Urothelium cell line (cell line): ENCODE measurements around the gene FAM163B.

Experiments used
- DNase-seq: peaks from one replicate; pipeline ENCODE4 v3.0.0; 2011; ENCODE audit warnings: low spot score, mixed read lengths
- FAIRE-seq: peaks from 2 replicates; lab custom pipeline; 2011; peaks lifted over from hg19 to GRCh38; lab: Jason Lieb, UNC

Gene FAM163B

GRCh38 chr9:133609311-133610098 lies at the start of gene FAM163B:
Gene FAM163B, minus strand, starts transcription at chr9:133609389. Its CDS starts 29,166 bp downstream, at chr9:133580223.
- no peak for FAIRE-seq
- peak; percentile 89 for DNase-seq

GRCh38 chr9:133657120-133657661 lies 48.0 kb upstream of the FAM163B start:
- FAIRE-seq (no peak), DNase-seq (no peak)

- DNase-seq = no peak
- no peak for FAIRE-seq
Measured at GRCh38 chr9:133656211-133657119, 47.3 kb upstream of the FAM163B start.

- FAIRE-seq (no peak), DNase-seq (no peak)
Measured at GRCh38 chr9:133655701-133656100, 46.5 kb upstream of the FAM163B start.

- no peak for FAIRE-seq
- no peak for DNase-seq
Measured at GRCh38 chr9:133654736-133655657, 45.8 kb upstream of the FAM163B start.

- FAIRE-seq = no peak
- DNase-seq = no peak
Measured at GRCh38 chr9:133653638-133654037, 44.4 kb upstream of the FAM163B start.

GRCh38 chr9:133650026-133650425 lies 40.8 kb upstream of the FAM163B start:
- FAIRE-seq (no peak), DNase-seq (no peak)

GRCh38 chr9:133649194-133649593 lies 40.0 kb upstream of the FAM163B start:
- no peak for FAIRE-seq
- no peak for DNase-seq

- DNase-seq (no peak), FAIRE-seq (no peak)
Measured at GRCh38 chr9:133647765-133648469, 38.7 kb upstream of the FAM163B start.

- DNase-seq (no peak), FAIRE-seq (no peak)
Measured at GRCh38 chr9:133647148-133647547, 38.0 kb upstream of the FAM163B start.

- DNase-seq = no peak
Measured at GRCh38 chr9:133645021-133645765, 36.0 kb upstream of the FAM163B start.

GRCh38 chr9:133643978-133644760 lies 35.0 kb upstream of the FAM163B start:
- FAIRE-seq (no peak), DNase-seq (no peak)

More at GRCh38 chr9:133645021-133645765, 36.0 kb upstream of the FAM163B start:
- FAIRE-seq = no peak

- no peak for DNase-seq
- no peak for FAIRE-seq
Measured at GRCh38 chr9:133643362-133643755, 34.2 kb upstream of the FAM163B start.

GRCh38 chr9:133642708-133643361 lies 33.6 kb upstream of the FAM163B start:
- DNase-seq = no peak
- no peak for FAIRE-seq

- DNase-seq (no peak), FAIRE-seq (no peak)
Measured at GRCh38 chr9:133641861-133642595, 32.8 kb upstream of the FAM163B start.

GRCh38 chr9:133641396-133641655 lies 32.1 kb upstream of the FAM163B start:
- DNase-seq = no peak
- FAIRE-seq = no peak
